ENCODE results near the gene GMPPB.
"Not testable (repeated sequence)": the region's sequence is repeated elsewhere in the genome, so short reads cannot be mapped to it uniquely, and the experiment has no call there.

GMPPB gene

DNA sequence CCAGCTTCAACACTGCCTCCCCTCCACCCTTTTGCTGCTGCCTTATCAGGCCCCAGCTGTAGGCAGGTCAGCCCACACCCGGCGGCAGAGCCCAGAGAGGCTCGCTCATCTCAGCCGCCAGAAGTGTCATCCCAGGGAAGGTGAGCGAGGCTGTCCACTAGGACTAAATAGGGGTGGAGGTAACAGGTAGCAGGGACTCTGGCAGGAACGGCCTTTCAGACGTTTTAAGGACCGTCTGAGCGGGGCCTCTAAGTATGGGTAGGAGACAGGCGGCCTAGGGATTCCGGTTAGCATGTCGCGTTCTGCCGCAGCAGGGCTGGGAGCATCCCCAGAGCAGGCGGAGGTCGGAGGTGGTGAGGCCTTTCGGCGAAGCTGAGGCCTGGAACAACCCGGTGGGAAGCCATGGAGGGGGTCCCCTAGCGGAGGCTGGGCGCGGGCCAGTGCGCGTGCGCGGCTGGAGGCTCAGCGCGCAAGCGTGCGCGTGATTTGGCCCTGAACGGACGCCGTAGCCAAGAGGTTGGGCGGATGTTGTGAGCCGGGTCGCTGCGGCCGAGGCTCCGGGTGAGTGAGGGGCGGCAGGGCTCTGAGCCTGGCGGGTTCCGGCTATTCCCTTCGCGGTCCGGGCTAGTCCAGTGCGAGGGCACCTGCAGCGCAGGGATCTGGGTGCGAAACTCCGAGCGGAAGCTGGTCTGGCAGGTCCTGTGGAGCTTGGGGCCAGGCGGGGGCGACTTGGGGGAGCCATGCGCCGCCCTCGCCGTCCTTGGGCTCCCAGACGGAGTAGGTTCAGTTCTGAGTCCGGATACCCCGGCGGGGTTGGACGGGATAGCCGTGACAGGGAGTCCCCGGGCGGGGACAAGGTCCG, 34.5 kb downstream of the GMPPB start, which contains the start of the genes MST1 and RNF123:
TSS of gene MST1 (minus strand) at position 429 of the 862 bp plus-strand sequence. CDS start 783 bp downstream, outside the sequence.
TSS of gene RNF123 (plus strand) at position 512 of the 862 bp plus-strand sequence. CDS start 1,609 bp downstream, outside the sequence.
- peak; percentile 95 for DNase-seq

DNA sequence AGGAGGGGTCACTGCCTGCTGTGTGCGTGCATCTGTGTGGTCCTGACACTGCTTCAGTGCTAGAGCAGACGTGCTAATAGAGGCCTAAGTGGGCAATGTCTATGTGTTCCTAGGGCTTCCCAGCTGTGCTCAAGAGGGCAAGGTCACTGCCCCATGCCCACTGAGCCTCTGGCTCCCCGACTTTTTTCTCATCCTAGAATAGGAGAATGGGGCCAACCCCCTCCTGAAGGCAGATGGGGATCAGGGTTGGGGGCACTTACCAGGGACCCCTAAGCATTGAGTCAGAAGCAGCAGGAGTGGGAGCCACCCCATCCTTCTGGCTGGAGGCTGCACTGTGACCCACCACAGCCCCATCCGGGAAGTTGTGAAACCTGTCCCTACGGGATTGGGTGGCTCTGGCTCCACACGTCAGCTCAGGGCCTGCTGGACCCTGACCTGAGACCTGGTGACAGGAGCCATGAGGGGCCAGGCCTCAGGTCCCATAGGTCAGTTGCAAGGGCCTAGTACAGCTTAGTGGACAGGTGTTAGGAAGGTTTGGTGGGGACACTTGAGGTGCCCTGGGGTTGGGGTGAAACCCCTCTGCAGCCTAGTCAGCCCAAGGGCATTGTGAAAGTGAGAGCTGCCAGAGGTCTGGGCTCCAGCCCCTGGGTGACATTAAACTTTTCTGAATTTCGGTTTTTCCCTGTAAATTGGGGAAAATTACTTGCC, 35.3 kb downstream of the GMPPB start:
- not testable (repeated sequence) for DNase-seq

DNA sequence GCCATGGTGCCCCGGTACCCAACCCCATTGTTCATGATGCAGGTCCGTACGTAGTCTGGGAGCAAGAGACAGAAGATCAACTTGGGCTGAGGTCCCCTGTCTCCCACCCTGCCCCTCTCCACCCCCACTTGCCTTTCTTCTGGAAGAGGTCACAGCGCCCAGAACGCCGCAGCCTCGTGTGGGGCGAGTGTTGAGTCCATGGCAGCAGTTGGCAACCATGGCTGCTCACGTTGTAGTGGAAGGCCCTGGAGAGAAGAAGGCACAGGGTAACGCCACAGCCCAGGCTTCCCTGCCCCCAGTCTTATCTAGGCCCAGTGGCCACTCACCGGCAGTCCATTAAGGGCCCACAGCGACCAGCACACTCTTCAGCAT, 36.3 kb downstream of the GMPPB start:
- DNase-seq, result not testable (repeated sequence)

DNA sequence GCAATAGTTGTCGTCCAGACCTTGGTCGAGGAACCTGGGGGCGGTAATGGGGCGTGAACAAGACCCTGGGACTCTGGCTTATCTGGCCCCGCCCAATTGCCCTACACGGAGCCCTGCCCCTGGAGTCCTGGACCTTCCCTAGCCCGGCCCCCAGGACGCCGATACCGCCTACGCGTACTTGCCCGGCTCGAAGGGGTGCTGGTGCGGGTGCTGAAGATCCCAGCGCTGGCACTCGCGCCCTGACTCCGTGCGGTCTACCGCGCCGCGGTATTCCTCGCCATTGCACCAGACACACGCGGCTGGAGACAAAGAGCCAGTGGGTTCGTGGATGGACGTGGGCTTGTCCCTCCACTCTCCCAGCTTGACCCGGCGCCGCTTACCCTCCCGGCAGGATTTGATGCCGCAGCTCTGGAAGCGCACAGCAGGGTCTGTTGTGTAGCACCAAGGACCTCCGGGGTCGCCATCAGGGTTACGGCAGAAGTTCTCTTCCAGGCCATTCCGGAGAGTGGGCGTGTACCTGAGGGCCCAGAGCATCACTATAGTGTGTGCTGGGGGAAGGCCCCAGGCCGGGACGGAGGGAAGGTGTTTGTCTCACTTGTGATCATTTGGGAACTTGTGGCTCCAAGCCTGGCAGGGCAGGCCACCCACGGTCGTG, 36.9 kb downstream of the GMPPB start:
- DNase-seq, result peak; percentile 55

DNA sequence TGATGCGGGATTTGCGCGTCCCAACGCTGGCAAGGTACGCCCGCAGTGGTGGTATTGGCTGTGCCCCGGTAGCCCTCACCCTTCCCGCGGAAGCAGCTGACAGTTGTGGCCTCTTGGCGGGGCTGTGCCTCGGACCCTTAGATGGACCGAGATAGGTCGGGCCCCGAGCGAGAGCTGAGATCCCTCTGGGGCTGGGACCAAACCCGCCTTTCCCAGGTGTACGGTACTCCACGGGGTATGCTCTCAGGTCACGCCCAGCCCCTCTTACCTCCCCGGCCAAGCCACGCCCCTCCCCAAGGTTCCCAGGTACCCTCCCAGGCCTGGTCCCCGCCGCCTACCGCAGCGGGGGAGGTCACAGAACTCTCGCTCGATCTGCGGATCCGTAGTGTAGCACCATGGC, 37.4 kb downstream of the GMPPB start:
- not testable (repeated sequence) for DNase-seq

DNA sequence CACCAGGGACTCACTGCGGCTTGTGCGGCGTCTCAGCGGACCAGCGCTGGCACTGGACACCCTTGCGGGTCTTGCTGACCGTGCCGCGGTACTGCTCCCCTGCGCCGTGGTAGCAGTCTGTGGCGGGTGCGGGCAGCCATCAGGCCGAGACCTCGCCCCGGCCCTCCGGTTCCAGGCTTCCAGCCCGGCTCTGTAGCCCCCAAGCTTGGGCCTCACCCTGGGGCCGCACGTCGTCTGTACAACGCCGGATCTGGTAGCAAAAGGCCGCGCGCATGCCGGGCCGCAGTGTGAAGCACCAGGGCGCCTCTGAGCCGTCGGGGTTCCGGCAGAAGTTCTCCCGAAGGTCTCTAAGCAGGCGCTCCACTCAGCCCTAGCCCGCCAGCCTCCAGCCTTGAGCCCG, 37.9 kb downstream of the GMPPB start:
- not testable (repeated sequence) for DNase-seq

DNA sequence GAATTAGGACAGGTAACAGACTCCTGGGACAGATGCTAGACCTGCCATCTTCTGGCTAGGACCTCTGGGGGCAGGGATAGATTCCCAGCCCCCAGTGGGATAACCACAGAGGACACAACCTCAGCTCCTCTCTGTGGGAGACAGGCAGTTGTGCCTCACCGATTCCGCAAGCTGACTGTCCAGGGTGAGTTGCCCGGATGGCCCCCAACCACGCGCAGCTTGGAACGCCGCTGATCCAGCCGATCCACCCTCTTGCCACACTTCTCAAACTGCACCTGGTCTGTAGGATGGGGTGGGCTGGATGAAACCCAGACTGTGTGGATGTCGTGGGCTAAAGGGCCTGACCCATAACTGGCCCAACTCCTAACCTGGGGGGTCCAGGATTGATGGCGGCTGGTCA, 38.6 kb downstream of the GMPPB start:
- not testable (repeated sequence) for DNase-seq

DNA sequence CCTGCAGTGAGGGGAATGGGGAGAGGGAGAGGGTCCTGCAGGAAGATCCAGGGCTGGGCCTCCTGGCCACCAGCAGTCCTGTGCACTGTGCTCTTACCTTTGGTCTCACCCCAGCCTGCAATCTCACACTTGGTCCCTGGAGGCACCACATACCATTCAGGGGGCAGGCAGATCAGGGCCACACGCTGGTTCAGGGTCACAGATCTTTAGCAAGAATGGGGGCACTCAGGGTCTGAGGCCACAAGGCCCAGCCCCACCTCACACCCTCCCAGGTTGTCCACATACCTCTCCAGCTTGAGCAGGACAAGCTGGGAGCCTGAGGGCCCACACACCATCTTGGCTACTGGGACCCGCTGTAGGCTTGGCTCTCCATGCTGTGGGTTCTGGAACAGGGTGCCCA, 39.3 kb downstream of the GMPPB start:
- DNase-seq, result not testable (repeated sequence)

DNA sequence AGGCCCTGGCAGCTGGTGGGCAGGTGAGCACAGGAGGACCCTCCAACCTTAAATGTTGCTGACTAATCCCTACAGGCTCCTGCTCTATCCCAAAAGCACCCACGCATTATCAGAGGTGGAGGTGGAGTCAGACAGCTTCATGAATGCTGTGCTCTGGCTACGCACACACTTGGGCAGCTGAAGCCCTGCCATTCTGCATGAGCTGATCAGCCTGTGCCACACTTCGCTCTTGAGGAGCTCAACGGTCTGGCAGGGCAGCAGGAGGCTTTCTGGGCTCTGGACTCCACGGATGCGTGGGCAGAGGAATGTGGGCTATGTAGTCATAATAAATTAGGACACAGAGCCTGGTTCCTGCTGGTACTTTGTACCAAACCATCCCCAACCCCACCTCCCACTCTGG, 40.6 kb downstream of the GMPPB start:
- no peak for DNase-seq

DNA sequence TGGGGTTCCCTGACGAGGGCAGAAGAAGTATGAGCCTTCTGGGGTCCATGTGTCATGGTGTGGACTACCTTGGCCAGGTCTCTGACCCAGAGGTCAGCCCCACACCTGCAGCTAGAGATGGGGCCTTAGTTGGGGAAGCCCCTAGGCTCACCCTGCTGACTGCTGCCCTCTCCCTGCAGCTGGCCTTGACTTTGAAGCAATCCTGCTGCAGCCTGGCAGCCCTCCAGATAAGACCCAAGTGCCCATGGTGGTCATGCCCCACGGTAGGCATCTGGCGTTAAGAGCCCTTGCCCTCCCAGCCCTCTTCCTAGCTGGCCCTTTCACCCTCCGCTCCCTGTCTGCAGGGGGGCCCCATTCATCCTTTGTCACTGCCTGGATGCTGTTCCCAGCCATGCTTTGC, 42.2 kb downstream of the GMPPB start:
- no peak for DNase-seq

DNA sequence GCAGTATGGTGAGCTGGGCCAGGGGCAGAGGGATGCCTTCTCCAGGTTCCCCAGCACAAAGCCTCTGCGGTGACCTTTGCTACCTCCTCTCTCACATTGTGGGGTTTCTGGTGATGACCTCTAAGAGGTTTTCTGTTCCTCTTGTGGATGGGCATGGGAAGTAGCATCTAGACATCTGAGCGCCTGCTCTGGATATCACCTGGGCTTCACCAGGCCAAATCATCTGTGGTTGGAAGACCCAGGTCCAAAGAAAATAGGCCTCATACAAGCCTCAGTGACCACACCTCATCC, 42.6 kb downstream of the GMPPB start:
- no peak for DNase-seq

DNA sequence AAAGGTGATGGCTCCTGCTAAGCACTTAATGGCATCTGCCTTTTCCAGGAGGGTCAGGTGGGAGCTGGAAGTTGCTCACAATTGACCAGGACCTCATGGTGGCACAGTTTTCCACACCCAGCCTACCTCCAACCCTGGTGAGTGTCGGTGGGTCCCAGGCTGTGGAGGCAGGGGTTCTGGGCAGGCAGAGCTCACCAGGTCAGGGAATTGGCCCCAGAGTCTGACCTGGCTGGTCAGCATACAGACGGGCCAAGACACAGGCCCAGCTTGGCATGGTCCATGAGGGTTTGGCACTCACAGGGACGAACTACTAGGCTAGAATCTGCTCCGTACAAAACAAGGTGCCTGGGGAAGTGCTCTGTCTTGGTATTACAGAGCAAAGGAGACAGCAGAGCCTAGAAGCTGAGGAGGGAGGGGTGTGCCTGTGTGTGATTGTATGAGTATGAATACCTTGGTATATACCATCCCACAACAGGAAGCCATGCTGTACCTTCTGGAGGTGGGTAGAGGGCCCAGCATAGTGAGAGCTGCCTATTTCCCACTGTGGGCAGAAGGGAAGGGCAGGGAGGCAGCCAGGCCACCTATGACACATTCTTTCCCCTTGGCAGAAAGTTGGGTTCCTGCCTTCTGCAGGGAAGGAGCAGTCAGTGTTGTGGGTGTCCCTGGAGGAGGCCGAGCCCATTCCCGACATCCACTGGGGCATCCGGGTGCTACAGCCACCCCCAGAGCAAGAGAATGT, 43.1 kb downstream of the GMPPB start:
- DNase-seq, result no peak

DNA sequence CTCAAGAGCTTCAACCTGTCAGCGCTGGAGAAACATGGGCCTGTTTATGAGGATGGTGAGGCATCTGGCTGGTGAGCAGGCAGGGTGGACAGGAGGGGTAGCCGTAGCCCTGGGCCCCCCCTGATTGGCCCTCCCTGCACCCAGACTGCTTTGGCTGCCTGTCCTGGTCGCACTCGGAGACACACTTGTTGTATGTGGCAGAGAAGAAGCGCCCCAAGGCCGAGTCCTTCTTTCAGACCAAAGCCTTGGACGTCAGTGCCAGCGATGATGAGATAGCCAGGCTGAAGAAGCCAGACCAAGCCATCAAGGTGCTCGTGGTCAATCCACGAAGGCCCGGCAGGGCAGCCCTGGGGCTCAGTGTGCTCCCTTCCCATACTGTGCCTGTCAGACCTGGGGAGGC, 47.8 kb downstream of the GMPPB start:
- DNase-seq, result no peak

DNA sequence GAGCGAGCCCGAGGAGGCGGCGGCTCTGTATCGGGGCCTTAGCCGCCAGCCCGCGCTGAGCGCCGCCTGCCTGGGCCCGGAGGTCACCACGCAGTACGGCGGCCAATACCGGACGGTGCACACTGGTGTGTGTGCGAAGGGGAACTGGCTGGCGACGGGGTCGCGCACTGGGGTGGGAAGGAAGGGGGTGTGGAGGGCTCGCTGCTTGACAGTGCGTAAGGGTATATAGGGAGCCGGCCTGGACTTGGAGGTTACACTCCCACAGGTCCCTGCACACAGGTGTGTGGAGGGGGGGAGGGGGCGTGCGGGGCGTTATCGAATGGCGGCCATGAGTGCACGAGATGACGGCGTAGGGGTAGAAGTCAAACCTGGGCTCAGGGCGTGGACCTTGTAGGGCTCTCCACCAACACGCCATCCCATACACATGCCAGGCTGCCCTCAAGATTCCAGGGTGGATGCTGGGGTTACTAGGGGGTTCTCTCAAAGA, 49.2 kb downstream of the GMPPB start:
- no peak for DNase-seq

DNA sequence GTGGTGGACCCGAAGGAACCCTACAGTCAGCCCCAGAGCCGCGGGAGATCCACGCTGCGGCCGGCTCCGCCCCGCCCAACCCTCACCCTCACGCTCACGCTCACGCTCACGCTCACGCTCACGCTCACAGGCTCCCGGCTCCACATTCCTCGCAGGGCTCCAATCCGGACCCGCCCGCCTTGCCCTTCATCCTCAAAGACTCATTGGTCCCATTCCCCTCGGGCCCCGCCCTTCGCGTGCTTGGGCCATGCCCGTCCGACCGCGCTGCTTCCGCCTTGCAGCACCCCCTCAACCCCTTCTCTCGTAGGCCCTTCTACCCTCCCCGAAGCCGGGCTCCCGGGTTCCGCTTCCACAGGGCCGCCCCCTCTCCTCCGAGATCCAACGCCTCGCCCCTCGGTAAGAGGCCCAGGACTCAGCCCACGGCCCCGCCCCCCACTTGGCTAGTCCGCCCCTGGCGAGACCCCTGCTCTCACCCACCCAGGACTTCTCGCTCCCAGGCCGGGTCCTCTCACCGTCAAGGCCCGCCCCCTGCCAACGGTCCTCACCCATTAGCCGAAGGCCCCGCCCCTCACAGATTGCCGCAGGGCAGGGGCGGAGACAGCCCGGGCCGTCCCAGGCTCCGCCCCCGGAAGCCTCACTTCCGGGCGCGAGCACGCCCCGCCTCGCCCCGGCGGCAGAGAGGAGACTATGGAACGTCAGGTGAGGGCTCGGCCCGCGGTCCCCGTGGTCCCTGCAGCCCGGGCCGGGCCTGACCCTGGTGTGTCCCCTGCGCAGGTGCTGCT, 49.8 kb downstream of the GMPPB start, which contains the start of gene APEH:
TSS of gene APEH (plus strand) at position 637 of the 782 bp plus-strand sequence. CDS start at position 688, 51 bp downstream.
- DNase-seq, result peak; percentile 100

DNA sequence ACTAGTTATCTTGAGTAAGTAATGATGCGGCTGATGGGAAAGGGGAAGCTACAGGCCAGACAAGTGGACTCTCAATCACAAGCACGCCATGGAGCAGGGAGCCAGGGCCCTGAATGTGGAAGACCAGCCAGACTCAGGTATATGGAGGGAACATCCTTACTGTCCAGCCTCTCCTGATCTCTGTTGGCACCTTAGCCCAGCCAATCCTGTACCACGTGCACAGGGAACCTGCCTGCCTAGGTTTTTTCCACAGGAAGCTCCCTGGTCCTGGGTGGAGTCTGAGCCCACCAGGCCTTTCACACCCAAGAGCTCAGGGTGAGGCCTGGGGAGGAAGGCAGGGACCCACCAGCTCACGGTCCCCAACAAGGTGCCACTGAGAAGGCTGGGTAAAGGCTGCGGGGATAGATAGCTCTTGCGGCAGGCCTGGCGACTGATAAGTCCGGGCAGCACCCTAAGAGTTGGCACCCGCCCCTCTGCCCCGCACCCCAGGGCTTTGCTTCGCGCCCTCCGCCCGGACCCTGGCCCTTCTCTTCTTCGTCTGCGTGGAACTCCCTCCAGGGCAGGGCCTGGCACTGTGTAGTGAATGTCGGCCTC, 50.5 kb downstream of the GMPPB start:
- peak; percentile 46 for DNase-seq

DNA sequence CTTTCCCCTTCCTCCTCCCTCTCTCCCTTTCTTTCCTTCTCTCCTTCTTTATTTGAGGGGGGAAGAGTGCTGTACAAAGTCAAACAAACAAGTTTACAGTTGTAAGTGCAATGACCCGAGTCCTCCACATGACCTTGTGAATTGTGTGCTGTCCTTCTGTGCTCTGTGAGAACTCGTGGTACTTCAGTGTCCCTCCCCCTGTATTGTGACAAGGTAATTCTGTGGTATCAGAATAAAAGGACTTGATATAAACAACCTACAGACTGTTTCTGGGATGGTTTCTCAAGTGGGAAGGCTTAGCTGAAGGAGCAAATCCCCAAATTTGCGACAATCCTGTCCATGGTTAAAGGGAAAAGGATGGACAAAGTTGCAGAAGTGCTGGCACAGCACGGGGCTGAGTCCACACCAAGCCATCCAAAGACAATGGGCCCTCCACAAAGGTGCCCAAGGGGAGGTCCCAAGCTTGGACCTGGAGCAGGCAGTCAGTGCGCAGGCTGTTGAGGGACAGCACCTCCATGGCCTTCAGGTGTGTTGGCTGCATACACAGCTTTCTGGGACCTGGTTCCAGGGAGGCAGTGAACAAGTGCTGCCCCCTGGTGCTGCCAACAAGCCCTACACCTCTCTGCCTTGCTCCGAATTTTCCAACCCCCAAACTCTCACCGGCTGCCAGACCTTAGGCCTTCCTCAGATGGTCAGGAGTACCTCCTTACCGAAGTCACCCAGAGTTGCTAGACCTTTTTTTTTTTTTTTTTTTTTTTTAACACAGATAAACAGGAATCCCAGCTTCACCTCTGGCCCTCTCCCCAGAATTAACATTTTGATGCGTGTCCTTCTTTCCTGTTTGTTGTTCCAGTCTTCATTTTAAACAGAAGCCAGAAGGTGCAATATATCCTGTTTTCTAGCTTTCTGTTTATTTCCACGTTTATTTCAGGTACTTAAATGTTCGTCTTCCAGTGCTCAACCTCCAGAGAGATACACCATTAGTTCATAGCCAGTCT, 52.2 kb downstream of the GMPPB start:
- DNase-seq, result peak; percentile 83

DNA sequence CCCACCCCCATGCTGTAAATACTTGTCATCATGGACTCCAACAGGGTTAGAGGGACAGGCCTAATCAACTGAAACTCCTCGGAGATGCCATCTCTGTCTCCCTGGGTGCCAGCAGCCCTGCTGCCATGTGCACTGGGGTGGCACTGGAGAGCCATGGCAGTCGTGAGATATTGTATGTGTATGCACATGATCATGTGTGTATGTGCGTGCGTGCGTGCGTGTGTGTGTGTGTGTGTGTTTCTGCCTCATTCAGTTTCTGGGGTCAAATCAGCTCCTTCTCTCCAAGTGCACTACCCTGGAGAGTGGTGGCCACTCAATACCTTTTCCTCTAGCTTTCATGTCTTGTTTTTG, 52.8 kb downstream of the GMPPB start:
- no peak for DNase-seq

Measured in activated CD4-positive, alpha-beta T cell treated with anti-CD3 and anti-CD28 coated beads, Interleukin-2, Interleukin-6, amounts not matched to agents 100 ng/mL and 50 ng/mL, durations not matched to agents 16 hours and 8 hours (primary cell).